Activated naive CD4-positive, alpha-beta T cell treated with anti-CD3 and anti-CD28 coated beads, Interleukin-2, amount 50 U/mL, for 16 hours (primary cell): ENCODE data around the gene LRATD1.
"Not testable (repeated sequence)": the region's sequence is repeated elsewhere in the genome, so short reads cannot be mapped to it uniquely, and the experiment has no call there.

Source experiments
- DNase-seq: peaks from one replicate; pipeline ENCODE4 v3.0.0-alpha.2; 2020

The LRATD1 gene, protein sequence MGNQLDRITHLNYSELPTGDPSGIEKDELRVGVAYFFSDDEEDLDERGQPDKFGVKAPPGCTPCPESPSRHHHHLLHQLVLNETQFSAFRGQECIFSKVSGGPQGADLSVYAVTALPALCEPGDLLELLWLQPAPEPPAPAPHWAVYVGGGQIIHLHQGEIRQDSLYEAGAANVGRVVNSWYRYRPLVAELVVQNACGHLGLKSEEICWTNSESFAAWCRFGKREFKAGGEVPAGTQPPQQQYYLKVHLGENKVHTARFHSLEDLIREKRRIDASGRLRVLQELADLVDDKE

DNA sequence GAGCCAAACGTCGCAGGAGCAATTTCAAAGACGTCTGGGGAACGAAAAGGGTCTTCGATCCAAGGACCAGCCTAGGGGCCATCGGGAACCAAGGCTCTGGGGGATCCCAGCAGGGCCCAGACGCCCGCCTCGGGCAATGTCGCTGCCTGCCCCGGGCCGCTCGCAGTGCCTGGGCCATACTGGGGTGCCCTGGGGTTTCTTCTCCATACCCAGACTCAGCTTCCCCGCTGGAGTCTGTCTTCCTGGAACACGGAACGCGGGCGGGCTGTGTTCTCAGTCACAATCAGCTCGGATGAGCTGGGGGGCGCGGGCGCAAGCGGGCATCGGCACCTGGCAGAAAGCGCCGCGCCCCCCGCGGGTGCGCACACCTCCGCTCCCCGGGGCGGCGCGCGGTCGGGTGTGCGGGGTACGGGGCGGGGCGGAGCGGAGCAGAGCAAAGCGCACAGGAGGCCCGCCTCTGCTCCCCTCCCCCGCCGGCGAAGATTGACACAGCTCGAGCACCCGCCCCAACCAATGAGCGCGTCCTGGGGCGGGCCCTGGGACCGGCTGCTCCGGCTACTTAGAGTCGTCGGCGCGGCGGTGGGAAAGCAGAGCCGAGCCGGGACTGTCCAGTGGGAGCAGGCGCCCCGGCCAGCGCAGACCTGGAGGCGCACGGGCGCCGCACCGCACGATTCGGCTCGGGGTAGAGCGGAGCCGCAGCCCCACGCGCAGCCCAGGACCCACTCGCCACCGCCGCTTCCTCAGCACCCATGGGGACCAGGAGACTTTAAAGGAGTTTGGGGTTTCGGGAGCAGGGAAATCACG, at the start of gene LRATD1:
TSS of gene LRATD1 (plus strand) at position 585 of the 804 bp plus-strand sequence. CDS start 1,263 bp downstream, outside the sequence.
- DNase-seq, result no peak

DNA sequence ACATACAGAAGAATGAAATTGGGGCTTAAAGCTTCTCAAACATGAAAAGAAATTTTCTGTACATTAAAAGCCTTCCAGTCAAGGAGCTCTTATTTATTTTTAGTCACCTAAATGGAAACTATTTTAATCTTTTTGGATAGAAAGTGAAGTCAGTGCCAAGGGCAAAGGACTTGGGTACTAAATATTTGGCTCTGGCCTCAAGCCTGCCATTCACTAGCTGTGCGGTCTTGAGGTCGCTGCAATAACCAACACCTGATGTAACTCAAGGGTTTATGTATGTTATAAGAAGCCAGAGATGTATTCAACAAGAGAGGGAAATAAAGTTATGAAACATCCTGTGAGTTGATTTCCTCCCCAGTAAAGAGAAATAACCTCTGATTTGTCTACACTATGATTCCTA, 49.5 kb upstream of the LRATD1 start:
- DNase-seq, result no peak

DNA sequence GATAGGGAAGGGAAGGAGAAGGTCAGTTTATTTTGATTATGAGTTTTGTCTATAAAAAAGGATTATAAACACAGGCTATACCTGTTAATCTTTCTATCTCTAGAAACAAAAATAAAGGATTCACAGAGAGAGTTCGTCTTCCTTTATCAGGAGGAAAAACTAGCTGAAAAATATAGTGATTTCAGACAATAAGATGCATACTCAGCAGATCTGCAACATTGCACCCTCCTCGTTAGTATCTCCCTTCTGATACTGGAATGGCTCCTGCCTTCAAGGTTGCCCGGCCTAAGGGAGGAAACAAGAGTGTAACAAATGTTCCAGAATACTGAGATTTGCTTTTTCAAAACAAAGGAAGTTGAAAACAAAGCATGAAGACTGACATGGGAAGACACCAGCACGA, 48.7 kb upstream of the LRATD1 start:
- DNase-seq, result no peak

DNA sequence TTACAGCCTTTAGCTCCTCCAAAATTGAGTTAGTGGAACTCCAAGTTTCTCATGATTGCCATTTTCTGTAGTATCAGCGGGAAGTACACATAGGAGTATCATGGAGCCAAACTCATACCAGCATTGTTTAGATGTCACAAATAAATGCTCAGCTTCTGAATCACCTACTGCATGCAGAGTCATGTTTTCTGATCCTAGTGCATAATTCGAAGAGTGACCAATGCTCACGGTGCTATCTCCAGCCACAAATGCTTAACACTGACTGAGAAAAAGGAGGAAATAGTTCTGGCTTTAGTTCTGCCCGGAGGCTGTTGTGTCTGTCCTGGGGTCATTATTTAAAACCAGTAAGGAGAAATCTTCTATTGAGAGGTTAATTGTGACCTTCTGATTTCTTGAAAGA, 45.4 kb upstream of the LRATD1 start:
- DNase-seq, result no peak

DNA sequence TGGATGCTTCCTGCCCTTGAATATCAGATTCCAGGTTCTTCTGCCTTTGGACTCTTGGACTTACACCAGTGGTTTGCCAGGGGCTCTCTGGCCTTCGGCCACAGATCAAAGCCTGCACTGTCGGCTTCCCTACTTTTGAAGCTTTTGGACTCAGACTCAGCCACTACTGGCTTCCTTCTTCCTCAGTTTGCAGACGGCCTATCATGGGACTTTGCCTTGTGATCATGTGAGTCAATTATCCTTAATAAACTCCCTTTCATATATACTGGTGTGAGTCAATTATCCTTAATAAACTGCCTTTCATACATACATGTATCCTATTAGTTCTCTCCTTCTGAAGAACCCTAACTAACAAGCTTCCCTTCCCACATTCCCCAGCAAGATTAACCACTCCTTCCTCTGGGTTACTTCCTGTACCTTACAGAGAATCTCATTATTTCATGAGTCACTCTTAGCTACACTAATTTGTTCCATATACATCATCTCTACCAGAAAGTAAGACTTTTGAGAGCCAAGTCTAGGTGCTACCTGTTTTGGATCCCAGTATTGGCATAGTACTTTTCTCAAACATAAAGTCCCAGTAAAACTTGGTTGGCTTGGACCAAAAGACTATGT, 31.3 kb upstream of the LRATD1 start:
- DNase-seq, result no peak

DNA sequence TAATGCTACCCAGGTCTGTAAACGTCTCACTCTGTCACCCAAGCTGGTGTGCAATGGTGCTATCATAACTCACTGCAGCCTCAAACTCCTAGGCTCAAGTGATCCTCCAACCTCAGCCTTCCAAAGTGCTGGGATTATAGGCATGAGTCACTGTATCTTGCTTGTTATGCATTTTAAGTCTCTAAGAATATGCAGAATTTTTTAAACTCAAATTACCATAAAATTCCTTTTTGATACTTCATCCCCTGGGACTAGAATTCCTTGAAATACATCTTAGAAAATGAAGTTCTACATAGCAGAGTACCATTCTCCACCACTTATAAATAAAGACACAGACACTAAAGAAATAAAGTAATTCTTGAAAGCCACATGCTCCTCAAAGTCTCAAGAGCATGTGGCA, 30.2 kb upstream of the LRATD1 start:
- DNase-seq, result no peak

DNA sequence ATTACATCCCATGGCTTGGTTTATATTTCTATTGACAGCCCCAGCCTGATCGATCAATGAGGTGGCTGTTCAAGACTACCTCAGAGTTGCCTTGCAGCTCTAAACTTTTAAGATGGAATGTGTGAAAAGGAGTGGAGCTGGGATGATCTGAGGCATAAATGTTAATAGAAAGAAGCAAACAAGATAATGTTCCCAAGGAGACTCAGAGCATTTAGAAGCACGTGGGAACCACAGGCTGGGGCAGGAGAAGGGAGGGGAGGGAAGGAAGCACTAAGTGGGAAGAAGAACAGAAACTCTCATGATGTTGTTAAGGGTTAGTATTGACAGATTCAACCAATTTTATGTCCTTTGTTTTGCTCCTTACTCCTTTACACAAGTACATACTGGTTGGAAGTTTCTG, 28.8 kb upstream of the LRATD1 start:
- no peak for DNase-seq

DNA sequence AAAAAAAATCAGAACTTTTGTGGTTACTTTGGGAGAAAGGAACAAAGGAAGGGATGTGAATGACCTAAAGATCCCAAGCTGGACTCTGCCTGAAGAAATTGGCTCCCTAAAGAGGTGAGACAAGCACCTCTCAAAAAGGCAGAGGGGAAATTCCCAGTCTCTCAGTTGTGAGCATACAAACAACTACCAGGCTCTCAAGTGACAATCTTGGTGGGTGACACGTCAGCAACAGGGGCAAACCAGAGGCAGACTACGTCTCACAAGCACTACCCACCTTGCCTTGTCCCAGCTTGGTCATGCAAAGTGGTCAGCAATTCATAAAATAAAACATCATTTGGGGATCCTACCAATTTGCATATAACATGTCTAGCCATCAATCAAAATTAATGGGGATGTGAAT, 24.3 kb upstream of the LRATD1 start:
- DNase-seq, result no peak

DNA sequence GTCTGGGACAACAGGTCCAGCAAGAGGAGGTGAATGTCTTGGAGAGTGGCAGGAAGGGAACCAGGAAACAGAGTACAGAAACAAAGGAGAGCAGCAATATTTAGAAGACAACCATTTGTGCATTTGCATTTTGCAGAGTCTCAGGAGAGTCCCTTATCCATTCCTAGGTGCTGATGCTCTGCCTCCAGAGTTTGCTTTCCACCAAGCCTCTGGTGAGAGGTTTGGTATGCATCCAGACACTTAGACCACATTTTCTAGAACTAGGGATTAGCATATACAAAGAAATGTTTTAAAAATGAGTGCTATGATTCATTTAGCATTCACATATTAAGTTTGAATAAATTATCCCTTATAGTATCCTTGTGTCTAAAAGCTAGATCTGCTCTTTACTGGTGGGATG, 18.5 kb upstream of the LRATD1 start:
- no peak for DNase-seq

DNA sequence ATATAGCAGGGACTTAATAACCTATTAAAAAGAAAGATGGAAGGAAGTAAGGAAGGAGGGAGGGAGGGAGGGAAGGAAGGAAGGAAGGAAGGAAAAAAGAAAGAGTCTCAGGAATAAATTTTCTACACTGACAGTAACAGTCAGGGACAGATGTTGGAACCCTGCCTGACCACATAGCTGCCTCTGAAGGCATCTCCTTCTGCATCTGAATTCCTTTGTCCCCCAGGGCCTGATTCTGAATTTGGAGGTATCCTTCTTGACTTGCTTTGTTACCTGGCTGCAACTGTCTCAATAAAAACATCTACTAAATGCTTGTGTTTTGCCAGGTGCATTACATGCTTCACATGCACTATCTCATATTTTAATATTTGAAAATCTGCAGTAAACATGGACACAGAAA, 17.4 kb upstream of the LRATD1 start:
- no peak for DNase-seq

DNA sequence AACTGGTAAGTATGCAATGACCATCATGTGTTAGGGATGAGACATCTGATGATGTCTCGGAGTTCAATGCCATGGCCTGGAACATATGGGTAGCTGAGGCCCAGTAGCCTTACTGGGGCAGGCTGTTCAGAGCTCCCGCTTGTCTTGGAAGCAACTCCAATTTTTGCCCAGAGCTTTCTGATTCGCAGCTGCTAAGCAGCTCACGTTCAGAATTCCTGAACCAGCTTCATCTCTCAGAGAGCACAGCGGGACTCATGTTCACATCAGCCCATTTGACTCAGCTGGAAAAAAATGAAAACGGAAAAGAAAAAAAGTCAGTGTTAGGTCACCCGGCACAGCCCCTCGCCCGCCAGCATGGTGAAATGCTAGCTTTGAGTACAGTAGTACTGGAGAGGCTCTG, 16.8 kb upstream of the LRATD1 start:
- DNase-seq, result no peak

DNA sequence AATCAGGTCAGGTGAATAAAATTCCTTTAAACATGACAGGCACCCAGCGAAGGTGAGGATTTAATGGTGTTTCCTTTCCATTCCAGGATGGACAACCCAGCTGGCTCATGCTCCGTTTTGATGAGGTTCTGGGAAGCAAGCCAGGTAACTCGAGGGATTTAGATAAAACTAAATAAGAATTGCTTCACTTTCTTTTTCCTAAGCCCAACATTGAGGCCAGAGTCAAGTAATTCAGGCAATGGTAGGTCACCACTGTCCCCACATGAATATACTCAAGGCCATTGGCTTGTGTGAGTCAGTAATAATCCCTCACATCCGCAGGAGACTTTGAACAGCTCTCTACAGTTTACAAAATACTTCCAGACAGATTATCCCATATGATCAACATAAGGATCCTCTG, 16.2 kb upstream of the LRATD1 start:
- no peak for DNase-seq

DNA sequence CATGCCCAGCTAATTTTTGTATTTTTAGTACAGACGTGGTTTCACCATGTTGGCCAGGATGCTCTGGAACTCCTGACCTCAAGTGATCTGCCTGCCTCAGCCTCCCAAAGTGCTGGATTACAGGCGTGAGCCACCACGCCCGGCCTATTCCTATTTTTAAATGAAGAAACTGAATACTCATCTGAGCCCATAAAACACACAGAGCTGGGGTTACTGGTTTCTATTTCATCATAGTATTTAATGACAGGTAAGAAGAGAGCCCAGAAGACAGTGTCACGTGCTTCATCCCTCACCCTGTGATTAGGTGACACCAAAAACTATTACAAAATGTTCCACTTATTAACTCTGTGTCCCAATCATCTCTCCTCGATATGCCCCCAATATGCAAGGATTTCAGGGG, 15.6 kb upstream of the LRATD1 start:
- DNase-seq, result no peak

DNA sequence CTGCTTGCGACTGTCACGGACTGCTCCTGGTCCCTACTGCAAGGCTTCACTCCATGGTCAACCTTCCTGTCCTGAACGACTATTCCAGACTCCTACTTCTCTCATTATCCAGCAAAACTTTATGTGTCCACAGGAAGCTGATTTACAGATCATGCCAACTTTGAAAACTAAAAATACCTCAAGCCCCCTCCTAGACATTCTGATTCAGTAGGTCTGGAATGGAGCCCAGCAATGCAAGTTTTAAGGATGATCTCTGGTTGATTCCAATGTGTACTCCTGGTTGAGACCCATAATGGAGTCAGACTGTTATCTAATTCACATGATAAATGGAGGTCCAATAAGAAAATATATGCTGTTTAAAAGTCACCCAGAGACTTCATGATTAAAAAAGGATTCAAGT, 13.1 kb upstream of the LRATD1 start:
- DNase-seq, result no peak

DNA sequence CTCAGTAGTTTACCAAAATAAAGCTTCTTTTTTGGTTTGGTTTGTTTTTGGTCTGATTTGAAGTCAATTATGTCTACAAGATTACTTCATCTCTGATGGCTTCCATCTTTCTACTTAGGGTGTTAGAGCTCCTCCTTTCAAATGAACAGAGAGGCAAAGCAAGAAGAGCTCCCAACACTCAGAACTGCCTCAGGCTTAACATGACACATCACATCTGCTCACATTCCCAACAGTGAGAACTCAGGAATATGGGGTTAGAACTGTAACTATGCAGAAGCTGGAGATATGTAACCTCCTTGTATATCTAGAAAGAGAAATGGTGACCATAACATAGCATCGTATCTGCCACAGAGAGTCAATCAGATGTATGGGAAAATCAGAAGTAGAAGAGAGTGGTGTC, 11.4 kb upstream of the LRATD1 start:
- DNase-seq, result no peak

DNA sequence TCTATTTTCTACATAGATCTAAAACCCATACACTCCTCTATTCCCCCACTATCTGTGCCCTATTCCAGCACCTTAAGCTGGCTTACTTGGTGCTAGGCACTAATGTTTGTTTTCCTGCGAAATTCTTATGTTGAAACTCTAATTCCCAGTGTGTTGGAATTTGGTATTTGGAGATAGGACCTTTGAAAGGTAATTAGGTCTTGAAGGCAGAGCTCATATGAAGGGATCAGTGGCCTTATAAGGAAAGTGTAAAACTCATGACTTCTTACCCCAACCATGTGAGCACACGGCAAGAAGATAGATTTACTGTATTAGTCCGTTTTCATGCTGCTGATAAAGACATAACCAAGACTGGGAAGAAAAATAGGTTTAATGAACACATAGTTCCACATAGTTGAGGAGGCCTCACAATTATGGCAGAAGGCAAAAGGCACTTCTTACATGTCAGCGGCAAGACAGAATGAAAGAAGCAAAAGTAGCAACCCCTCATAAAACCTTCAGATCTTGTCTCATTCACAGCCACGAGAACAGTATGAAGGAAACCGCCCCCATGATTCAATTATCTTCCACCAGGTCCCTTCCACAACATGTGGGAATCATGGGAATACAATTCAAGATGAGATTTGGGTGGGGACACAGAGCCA, 10.5 kb upstream of the LRATD1 start:
- no peak for DNase-seq

DNA sequence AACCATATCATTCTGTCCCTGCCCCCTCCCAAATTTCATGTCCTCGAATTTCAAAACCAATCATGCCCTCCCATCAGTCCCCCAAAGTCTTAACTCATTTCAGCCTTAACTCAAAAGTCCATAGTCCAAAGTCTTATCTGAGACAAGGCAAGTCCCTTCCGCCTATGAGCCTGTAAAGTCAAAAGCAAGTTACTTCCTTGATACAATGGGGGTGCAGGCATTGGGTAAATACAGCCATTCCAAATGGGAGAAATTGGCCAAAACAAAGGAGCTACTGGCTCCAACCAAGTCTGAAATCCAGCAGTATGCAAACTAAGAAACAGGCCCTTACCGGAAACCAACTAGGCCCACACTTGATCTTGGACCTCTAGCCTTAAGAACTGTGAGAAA, 10.0 kb upstream of the LRATD1 start:
- DNase-seq, result not testable (repeated sequence)

DNA sequence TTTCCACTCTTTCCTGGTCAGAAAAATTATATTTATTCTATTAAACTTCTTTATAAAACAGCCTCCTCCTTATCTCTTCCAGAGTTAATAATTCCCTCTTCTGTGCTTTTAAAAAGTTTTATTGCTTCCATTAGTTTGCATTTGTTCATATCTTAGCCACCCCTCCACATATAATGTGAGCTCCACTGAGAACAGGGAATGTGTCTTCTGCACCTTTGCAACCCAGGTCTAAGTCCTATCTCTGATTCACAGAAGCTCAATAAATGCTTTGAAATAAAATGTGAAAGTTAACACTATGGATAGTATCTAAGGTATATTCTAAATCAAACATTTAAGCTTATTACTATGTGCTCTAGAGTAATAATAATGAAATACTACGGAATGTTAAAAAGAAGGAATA, 9.3 kb upstream of the LRATD1 start:
- no peak for DNase-seq

DNA sequence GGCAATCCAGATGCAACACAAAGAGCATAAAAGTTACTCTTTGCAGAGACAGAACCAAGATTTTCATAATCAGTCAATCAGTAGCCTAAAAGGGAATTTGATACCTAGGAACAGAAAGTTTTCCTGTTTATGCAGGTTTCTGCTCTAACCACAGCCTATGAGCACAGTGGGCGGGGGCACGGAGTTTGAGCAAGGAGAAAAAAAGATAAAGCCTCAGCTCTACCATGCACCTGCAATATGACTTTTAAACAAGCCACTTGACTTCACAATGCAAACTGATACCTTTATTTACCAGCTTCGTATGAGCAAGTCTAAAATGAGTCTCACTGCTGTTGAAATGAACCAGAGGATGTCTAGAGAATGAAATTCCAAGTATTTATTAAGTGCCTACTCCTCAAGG, 5.6 kb upstream of the LRATD1 start:
- DNase-seq, result no peak

DNA sequence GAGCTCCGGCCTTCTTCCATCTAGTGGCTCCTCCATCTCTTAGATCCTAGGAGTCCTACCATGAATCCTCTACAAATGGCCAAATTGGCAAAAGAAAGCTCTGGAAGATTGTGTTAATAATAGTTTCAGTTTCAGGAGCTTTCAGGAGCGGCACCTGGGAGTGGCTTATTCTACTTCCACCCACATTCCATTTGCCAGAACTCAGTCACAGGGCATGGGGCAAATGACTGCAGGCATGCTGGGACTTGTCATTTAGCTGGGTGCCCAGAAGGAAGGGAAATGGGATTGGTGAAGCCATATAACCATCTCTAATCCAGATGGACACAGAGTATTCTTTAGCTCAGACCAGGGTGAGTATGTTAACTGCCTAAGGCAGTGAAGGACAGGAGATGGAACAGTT, 3.6 kb upstream of the LRATD1 start:
- no peak for DNase-seq

DNA sequence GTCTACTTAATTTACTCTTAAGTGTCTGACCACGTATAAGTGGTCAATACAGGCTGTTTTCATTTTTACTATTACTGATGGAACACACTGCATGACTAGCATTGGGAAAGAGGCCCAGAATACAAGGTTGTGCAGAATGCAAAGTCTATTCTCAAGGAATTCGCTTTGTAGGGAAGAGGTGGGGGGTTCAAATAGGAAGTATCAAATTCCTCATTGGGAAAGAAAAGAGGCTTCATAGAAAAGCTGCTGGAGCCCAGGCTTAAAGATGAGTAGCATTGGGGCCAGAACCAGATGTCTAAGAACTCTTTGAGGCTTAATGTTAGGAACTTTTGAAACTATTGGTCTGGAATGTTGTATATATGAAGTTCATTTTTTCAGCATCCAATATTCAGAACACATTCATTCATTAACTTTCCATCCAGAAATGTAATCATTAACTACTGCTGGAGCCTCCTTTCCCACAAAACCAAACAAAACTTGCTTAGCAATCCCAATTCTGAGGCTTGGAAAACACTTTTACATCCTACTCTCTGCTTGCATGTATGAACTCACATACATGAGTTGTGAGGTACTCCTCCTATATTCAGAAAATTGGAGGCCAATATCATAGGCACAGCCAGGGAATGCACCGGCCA, 994 bp upstream of the LRATD1 start:
- no peak for DNase-seq

DNA sequence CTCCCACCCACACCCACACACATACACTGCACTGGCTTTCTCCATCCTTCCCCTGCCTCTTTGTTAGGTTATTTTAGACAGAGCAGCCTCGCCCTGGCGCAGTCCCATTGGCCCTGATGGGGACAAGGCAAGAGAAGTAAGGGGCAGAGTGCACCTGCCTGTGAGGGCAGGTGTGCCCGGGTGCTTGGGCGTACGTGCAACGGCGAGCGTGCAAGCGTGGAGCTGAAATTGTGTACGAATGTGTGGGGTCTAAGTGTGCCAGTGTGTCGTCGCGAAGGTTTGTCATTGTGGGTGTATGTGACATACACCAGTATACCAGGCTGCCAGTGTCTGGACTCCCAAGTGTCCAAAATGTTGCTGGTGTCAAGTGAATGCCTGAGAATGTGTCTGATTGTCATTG, 544 bp downstream of the LRATD1 start:
- no peak for DNase-seq

DNA sequence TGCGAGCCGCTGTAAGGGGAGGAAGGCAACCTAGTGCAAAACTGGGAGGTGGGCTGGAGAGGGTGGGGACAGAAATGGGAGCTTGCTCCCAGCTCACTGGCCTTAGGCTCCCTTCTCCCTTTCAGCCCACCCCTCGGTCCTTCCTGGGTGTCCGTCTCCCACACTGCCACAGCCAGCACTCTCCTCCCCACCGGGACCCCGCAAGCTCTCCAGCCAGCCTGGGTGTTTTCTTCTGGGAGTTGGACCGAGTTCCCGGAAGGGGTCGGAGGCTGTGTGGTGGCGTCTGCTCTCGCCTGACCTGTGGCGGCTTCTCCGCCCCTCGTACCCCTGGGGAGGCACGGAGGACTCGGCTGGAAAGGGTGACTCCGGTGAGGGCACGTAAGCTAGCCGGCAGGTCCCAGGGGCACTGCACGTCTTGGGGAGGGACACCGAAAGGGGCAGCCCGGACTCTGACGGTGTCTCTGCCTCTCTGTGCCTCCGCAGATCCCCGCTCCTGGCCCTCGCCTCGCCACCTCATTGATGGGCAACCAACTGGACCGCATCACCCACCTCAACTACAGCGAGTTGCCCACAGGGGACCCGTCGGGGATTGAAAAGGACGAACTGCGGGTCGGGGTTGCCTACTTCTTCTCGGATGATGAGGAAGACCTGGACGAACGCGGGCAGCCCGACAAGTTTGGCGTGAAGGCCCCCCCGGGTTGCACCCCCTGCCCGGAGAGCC, 1.1 kb downstream of the LRATD1 start:
- no peak for DNase-seq
